ENCODE results near the gene ROBO1.

Gene ROBO1

DNA sequence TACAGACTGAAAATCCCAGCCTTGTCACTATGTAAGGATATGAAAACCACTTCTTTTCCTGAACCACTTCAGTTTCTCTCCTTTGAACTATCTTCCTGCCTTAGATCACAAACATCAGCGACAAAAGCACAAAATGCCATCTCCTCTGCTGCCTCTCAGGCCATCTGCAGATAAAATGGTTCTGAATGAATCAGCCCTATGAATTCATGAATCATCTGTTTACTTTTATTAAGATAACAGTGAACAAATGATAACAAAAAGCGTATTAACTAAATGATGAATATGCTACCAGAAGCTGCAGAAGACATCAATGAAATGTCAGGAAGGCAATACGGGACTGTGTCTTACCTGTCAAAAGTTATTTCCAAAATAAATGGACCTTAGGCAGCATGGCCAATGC is 928.1 kb downstream of the ROBO1 start:
- DNase-seq (ENCODE audit: low spot score), result no peak
- no peak for TF ChIP-seq CTCF (IDR thresholded peaks at IDR 0.05)
- H3K27ac ChIP-seq, result no peak overlapping the region
- no peak overlapping the region for H3K4me3 ChIP-seq

DNA sequence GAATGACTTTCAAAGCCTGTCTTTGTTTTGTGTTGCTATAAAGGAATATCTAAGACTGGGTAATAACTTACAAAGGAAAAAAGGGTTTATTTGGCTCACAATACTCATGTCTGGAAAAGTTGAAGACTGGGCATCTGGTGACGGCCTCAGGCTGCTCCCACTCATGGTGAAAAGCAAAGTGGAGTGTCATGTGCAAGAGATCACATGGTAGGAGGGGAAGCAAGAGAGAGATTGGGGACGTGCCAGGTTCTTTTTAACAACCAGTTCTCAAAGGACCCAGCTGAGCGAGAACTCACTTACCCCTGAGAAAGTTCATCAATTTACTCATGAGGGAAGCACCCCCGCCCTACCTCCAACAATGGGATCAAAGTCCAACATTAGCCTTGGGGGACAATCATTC is 929.4 kb downstream of the ROBO1 start:
- DNase-seq (ENCODE audit: low spot score), result no peak
- H3K27ac ChIP-seq, result no peak overlapping the region
- TF ChIP-seq CTCF (IDR thresholded peaks at IDR 0.05), result no peak
- H3K4me3 ChIP-seq, result no peak overlapping the region

DNA sequence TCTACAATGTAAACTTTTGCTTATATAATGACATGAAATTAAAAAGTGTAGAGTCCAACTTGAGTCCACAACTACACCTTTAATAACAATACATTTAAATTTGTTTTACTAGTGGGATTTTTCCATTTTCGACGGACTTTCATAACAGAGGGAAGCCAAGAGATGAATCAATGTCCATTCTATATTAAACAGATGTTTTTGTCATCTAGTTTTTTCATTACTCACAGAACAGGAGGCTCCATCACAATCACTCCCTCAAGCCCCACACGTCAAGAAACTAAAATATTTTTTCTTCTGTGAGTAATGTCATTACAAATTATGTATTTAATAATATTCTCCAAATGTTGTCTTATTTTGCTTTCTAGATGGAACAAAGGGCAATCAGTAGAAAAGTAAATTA is 932.9 kb downstream of the ROBO1 start:
- no peak for TF ChIP-seq CTCF (IDR thresholded peaks at IDR 0.05)
- no peak for DNase-seq (ENCODE audit: low spot score)
- Histone ChIP-seq H3K4me3 (no peak overlapping the region), H3K27ac (no peak overlapping the region)

GRCh38 chr3:78832785-78833204 is 935.0 kb downstream of the ROBO1 start:
- DNase-seq (ENCODE audit: low spot score), result no peak
- H3K4me3 ChIP-seq, result no peak overlapping the region
- H3K27ac ChIP-seq, result no peak overlapping the region
- TF ChIP-seq CTCF (IDR thresholded peaks at IDR 0.05), result no peak

GRCh38 chr3:78831446-78831972 is 936.3 kb downstream of the ROBO1 start:
- no peak for DNase-seq (ENCODE audit: low spot score)
- Histone ChIP-seq H3K27ac (no peak overlapping the region), H3K4me3 (no peak overlapping the region)
- no peak for TF ChIP-seq CTCF (IDR thresholded peaks at IDR 0.05)

DNA sequence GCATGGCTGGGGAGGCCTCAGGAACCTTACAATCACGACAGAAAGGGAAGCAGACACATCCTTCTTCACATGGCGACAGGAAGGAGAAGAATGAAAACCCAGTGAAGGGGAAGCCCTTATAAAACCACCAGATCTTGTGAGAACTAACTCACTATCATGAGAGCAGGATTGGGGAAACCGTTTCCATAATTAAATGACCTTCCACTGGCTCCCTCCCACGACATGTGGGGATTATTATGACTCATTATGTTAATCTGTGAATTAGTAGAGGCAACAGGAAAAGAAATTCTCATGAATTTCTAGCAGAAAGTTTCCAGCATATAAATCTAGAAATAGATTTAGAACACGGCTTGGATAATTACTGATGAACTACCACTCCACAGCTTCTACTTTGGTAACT is 937.3 kb downstream of the ROBO1 start:
- DNase-seq (ENCODE audit: low spot score), result no peak
- H3K4me3 ChIP-seq, result no peak overlapping the region
- no peak for TF ChIP-seq CTCF (IDR thresholded peaks at IDR 0.05)
- H3K27ac ChIP-seq, result no peak overlapping the region

DNA sequence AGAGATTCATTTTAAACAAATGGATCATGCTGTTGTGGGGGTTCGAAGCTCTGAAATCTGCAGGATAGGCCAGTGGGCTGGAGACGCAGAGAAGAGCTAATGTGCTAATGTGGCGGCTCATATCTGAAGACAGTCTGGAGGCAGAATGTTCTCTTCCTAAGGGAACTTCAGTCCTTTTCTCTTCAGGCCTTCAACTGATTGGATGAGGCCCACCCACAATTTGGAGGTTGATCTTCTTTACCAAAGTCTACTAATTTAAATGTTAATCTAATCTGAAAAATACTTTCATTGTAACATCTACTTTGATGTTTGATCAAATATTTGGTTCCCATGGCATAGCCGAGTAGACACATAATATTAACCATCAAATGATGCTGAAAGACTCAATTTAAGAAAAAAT is 940.2 kb downstream of the ROBO1 start:
- no peak overlapping the region for H3K4me3 ChIP-seq
- TF ChIP-seq CTCF (IDR thresholded peaks at IDR 0.05), result no peak
- DNase-seq (ENCODE audit: low spot score), result no peak
- no peak overlapping the region for H3K27ac ChIP-seq

All from coronary artery (tissue), 2 donors.